Measurements from ENCODE around the gene C10orf62. TPM values are rescaled to one million over a fixed set of nuclear protein-coding genes. Genes with fewer than 3 reads are reported as not detected.
A peak's percentile ranks its signal among the peaks of the same experiment; 100 is the strongest.

Gene C10orf62
- total and polyA plus RNA-seq, 2 of the 13 experiments (the other 11 are each of a cell fraction or from before 2014, with no cell fraction given), result 0.61 to 1.6 TPM

GRCh38 chr10:97632949-97633884 is 43.7 kb downstream of the C10orf62 start, which contains the start of gene MORN4 (continued):
- TF ChIP-seq ZHX2 (IDR thresholded peaks at IDR 0.05; ENCODE audit: low read depth), result peak; percentile 100
- TF ChIP-seq ZHX2 (CRISPR knock-in tag; IDR thresholded peaks at IDR 0.05; ENCODE audit: borderline replicate concordance), result no peak
- peak; percentile 41; the same call in 1 of the 2 replicates for TF ChIP-seq FOSL2 (CRISPR knock-in tag; IDR thresholded peaks at IDR 0.05)
- TF ChIP-seq ZNF563 (CRISPR knock-in tag; IDR thresholded peaks at IDR 0.05), result 0 out of 2 replicates have a peak, but pooled peaks have one; percentile 50
- TF ChIP-seq NFKBIZ (CRISPR knock-in tag; IDR thresholded peaks at IDR 0.05), result no peak
- TF ChIP-seq, protein P1, sequence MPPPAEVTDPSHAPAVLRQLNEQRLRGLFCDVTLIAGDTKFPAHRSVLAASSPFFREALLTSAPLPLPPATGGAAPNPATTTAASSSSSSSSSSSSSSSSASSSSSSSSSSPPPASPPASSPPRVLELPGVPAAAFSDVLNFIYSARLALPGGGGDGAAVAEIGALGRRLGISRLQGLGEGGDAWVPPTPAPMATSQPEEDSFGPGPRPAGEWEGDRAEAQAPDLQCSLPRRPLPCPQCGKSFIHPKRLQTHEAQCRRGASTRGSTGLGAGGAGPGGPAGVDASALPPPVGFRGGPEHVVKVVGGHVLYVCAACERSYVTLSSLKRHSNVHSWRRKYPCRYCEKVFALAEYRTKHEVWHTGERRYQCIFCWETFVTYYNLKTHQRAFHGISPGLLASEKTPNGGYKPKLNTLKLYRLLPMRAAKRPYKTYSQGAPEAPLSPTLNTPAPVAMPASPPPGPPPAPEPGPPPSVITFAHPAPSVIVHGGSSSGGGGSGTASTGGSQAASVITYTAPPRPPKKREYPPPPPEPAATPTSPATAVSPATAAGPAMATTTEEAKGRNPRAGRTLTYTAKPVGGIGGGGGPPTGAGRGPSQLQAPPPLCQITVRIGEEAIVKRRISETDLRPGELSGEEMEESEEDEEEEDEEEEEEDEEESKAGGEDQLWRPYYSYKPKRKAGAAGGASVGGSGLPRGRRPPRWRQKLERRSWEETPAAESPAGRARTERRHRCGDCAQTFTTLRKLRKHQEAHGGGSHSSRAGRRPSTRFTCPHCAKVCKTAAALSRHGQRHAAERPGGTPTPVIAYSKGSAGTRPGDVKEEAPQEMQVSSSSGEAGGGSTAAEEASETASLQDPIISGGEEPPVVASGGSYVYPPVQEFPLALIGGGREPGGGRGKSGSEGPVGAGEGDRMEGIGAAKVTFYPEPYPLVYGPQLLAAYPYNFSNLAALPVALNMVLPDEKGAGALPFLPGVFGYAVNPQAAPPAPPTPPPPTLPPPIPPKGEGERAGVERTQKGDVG (CRISPR knock-in tag; IDR thresholded peaks at IDR 0.05; ENCODE audit: borderline replicate concordance), result peak; percentile 92; the same call in 1 of the 2 replicates
- no peak for TF ChIP-seq FUBP1 (CRISPR knock-in tag; IDR thresholded peaks at IDR 0.05; ENCODE audit: borderline replicate concordance)
- peak; percentile 42; the same call in 1 of the 2 replicates for TF ChIP-seq ZNF124 (CRISPR knock-in tag; IDR thresholded peaks at IDR 0.05)
- TF ChIP-seq POGK (CRISPR knock-in tag; conservative IDR thresholded peaks at IDR 0.05), result peak; percentile 78
- no peak for TF ChIP-seq NONO (IDR thresholded peaks at IDR 0.05)
- TF ChIP-seq NONO (CRISPR knock-in tag; conservative IDR thresholded peaks at IDR 0.05), result 0 out of 2 replicates have a peak, but pooled peaks have one; percentile 39
- TF ChIP-seq ZNF749 (CRISPR knock-in tag; IDR thresholded peaks at IDR 0.05; ENCODE audit: borderline replicate concordance), result no peak
- peak; percentile 76; the same call in 1 of the 2 replicates for TF ChIP-seq RFX5 (IDR thresholded peaks at IDR 0.05; ENCODE audit: low read depth, low read length)
- TF ChIP-seq EEA1 (CRISPR knock-in tag; IDR thresholded peaks at IDR 0.05; ENCODE audit: borderline replicate concordance), result peak; percentile 48; the same call in 1 of the 2 replicates
